Smooth muscle cell of the coronary artery (primary cell): ENCODE results near the gene BHLHE40. TPM values are rescaled to one million over a fixed set of nuclear protein-coding genes. Genes with fewer than 3 reads are reported as not detected.

ENCODE experiments used
- total RNA-seq: library from RNA; depleted of rRNA; stranded (reverse); fragments of >200 nt; gene quantifications from 2 replicates; pipeline ENCODE4 v1.2.3, GENCODE V29; 2014; ENCODE audit warnings: low replicate concordance

BHLHE40 gene
- total RNA-seq: 8.7 and 51.5 TPM in 2 replicates

DNA sequence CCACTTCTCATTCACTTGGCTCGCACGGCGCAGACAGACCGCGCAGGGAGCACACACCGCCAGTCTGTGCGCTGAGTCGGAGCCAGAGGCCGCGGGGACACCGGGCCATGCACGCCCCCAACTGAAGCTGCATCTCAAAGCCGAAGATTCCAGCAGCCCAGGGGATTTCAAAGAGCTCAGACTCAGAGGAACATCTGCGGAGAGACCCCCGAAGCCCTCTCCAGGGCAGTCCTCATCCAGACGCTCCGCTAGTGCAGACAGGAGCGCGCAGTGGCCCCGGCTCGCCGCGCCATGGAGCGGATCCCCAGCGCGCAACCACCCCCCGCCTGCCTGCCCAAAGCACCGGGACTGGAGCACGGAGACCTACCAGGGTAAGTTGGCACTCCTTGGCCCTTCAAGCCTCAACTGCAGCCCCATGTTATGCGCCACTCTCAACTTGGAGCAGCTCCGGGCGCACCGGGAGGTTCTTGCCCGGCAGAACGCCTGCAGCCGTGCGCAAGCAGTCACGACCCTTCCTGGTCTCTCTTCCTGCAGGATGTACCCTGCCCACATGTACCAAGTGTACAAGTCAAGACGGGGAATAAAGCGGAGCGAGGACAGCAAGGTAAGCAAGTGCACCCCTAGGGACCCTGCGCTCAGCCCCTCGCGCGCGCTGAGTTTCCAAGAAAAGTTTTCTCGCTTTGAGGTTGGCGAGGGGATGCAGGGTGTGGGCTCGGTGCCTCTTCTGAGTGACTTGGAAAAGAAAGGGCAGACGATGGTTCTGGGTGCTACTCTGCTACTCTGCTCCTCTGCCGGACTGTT is at the start of gene BHLHE40:
Gene BHLHE40 (plus strand): TSS at position 10 of the 801 bp plus-strand sequence. CDS start 282 bp downstream, at position 292.

Other genes with a start within 250 kb of the BHLHE40 start
- 46.4 and 73.0 TPM in 2 replicates for gene ARL8B, start 142.9 kb downstream of the BHLHE40 start, total RNA-seq
- 9.2 and 17.4 TPM in 2 replicates for gene EDEM1, start 208.3 kb downstream of the BHLHE40 start, total RNA-seq